Measurements from ENCODE around the gene NFKBIE. TPM values are rescaled to one million over a fixed set of nuclear protein-coding genes. Genes with fewer than 3 reads are reported as not detected.
A peak's percentile ranks its signal among the peaks of the same experiment; 100 is the strongest.

Gene NFKBIE
- total RNA-seq, 1 donor from 2014 or later, result 17.2 TPM

DNA sequence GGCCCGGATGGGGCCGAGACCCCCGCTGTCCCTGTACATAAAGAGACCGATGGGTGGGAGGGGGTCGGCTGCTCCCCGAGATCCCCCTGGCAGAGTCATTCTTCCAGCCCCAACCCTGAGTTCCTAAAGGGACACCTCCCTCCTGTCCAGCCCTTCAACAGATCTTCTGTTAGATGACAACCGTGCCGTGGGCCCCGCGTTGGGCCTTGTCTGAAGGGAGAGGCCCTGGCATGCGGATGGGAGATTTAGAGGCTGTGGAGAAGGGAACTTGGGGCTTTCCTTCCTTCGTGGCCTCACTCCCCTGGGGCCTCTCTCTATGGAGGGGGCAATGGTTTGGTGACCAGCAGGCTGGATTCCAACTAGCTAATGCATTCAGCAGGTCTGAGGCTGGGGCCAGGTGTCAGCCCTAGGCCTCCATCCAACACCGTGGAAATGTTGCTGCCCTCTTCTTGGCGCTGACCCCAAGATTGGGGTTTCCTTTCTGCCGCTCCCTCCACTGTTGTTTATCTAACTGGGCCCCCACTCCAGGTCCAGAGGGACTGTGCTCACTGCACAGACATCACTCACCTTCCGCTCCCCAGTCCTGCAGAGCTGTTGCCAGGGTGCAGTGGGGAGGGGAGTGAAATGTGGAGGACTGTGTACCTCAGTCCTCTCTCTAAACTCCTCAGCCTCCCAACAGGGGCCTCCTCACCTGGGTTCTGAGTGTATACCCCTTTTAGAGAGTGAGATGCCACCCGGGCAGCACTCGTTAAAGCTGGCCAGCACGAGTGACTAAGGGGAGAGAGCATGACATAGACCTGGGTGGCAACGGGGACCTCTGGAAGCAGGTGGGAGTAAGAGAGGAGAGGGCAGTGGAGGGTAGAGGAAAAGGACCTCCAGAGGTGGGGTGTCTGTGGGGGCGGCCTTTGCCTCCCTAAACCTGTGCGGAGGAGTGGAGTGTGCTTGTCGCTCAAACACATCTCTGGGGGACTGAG is 11.6 kb upstream of the NFKBIE start:
- H3K4me3 ChIP-seq, result no peak overlapping the region
- H3K4me1 ChIP-seq, result peaks cover 10% of the 10 kb centered on the region
- TF ChIP-seq, protein P1, sequence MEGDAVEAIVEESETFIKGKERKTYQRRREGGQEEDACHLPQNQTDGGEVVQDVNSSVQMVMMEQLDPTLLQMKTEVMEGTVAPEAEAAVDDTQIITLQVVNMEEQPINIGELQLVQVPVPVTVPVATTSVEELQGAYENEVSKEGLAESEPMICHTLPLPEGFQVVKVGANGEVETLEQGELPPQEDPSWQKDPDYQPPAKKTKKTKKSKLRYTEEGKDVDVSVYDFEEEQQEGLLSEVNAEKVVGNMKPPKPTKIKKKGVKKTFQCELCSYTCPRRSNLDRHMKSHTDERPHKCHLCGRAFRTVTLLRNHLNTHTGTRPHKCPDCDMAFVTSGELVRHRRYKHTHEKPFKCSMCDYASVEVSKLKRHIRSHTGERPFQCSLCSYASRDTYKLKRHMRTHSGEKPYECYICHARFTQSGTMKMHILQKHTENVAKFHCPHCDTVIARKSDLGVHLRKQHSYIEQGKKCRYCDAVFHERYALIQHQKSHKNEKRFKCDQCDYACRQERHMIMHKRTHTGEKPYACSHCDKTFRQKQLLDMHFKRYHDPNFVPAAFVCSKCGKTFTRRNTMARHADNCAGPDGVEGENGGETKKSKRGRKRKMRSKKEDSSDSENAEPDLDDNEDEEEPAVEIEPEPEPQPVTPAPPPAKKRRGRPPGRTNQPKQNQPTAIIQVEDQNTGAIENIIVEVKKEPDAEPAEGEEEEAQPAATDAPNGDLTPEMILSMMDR (IDR thresholded peaks at IDR 0.05), result no peak
- TF ChIP-seq POLR2AphosphoS5 (IDR thresholded peaks at IDR 0.05; ENCODE audit: insufficient read depth in 1 of 2, low read depth in 1 of 2) (no peak), POLR2A (IDR thresholded peaks at IDR 0.05) (no peak)
- H3K27ac ChIP-seq, result no peak overlapping the region
- peaks cover 4% of the 10 kb centered on the region for H3K27me3 ChIP-seq
- no peaks in the 10 kb centered on the region for H3K9me3 ChIP-seq
- intact Hi-C loops (cut with DNase I), result no loop called here
- no peak for DNase-seq (ENCODE audit: extremely low spot score in 2 of 2)
- no peaks in the 10 kb centered on the region for H3K36me3 ChIP-seq

DNA sequence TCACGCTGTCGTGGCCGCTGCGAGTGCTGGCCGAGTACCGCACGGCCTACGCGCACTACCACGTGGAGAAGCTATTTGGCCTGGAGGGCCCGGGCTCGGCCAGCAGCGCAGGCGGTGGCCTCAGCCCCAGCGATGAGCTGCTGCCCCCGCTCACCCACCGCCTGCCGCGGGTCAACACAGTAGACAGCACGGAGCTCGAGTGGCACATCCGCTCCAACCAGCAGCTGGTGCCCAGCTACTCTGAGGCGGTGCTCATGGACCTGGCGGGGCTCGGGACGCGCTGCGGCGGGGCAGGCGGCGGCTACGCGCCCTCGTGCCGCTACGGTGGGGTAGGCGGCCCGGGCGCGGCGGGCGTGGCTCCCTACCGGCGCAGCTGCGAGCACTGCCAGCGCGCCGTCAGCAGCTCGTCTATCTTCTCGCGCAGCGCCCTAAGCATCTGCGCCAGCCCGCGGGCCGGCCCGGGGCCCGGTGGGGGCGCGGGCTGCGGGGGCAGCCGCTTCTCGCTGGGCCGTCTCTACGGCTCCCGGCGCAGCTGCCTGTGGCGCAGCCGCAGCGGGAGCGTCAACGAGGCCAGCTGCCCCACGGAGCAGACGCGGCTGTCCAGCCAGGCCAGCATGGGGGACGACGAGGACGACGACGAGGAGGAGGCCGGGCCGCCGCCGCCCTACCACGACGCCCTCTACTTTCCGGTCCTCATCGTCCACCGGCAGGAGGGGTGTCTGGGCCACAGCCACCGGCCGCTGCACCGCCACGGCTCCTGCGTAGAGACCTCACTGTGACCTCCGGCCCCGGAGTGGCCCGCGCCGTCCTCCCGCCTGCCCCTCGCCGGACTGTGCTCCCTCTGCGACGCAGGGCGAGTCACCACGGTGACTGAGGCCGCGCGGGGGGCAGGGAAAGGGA is 10.6 kb upstream of the NFKBIE start:
- Histone ChIP-seq H3K4me3 (peak overlapping the region; percentile 22 to 48), H3K27me3 (peaks cover 4% of the 10 kb centered on the region), H3K9me3 (no peaks in the 10 kb centered on the region), H3K36me3 (no peaks in the 10 kb centered on the region), H3K27ac (no peak overlapping the region), H3K4me1 (peaks cover 10% of the 10 kb centered on the region)
- DNase-seq (ENCODE audit: extremely low spot score in 2 of 2), result no peak
- intact Hi-C loops (cut with DNase I), result no loop called here
- TF ChIP-seq POLR2A (IDR thresholded peaks at IDR 0.05) (no peak), POLR2AphosphoS5 (IDR thresholded peaks at IDR 0.05; ENCODE audit: insufficient read depth in 1 of 2, low read depth in 1 of 2) (no peak)
- TF ChIP-seq, protein P1 (IDR thresholded peaks at IDR 0.05), result no peak

DNA sequence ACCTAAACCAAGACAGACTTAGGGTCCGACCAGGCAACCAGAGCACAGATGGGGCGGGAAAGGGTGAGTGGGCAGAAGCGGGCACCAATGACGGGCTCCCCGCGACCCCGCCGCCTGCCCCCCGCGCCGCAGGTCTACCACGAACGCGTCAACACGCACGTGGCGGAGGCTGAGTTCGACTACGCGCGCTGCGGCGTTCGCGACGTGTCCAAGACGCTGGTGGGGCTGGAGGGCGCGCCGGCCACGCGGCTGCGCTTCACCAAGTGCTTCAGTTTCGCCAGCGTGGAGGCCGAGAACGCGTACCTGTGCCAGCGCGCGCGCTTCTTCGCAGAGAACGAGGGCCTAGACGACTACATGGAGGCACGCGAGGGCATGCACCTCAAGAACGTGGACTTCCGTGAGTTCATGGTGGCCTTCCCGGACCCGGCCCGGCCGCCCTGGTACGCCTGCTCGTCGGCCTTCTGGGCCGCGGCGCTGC is 10.0 kb upstream of the NFKBIE start:
- Histone ChIP-seq H3K4me1 (peaks cover 10% of the 10 kb centered on the region), H3K36me3 (no peaks in the 10 kb centered on the region), H3K27me3 (peaks cover 6% of the 10 kb centered on the region), H3K9me3 (no peaks in the 10 kb centered on the region), H3K4me3 (peak overlapping the region; percentile 22 to 48), H3K27ac (no peak overlapping the region)
- intact Hi-C loops (cut with DNase I), result no loop called here
- TF ChIP-seq, protein P1 (IDR thresholded peaks at IDR 0.05), result no peak
- TF ChIP-seq POLR2A (IDR thresholded peaks at IDR 0.05) (no peak), POLR2AphosphoS5 (IDR thresholded peaks at IDR 0.05; ENCODE audit: insufficient read depth in 1 of 2, low read depth in 1 of 2) (no peak)
- no peak for DNase-seq (ENCODE audit: extremely low spot score in 2 of 2)

DNA sequence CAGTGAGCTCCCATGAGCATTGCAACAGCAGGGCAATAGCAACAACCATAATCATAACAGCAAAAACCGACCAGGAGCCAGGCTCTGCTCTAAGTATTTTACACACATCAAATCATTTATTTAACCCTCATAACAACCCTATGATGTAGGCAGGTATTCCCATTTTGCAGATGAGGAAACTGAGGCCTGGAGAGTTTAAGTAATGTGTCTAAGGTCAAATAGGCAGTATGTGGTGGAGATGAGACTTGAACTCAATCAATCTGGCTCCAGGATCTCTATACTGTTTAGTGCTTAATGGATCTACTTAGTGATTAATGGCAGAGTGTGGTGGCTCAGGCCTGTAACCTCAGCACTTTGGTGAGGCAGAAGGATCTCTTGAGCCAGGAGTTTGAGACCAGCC is 8.3 kb upstream of the NFKBIE start:
- H3K4me1 ChIP-seq, result peaks cover 10% of the 10 kb centered on the region
- no peak for TF ChIP-seq POLR2AphosphoS5 (IDR thresholded peaks at IDR 0.05; ENCODE audit: insufficient read depth in 1 of 2, low read depth in 1 of 2)
- TF ChIP-seq POLR2A (IDR thresholded peaks at IDR 0.05), result no peak
- TF ChIP-seq, protein P1 (IDR thresholded peaks at IDR 0.05), result no peak
- no peak for DNase-seq (ENCODE audit: extremely low spot score in 2 of 2)
- no peaks in the 10 kb centered on the region for H3K9me3 ChIP-seq
- no peaks in the 10 kb centered on the region for H3K36me3 ChIP-seq
- peaks cover 8% of the 10 kb centered on the region for H3K27me3 ChIP-seq
- no peak overlapping the region for H3K27ac ChIP-seq
- H3K4me3 ChIP-seq, result no peak overlapping the region
- intact Hi-C loops (cut with DNase I), result no loop called here
